ENCODE data around the gene PRR20G. TPM values are rescaled to one million over a fixed set of nuclear protein-coding genes. Genes with fewer than 3 reads are reported as not detected.
"Not testable (repeated sequence)": the region's sequence is repeated elsewhere in the genome, so short reads cannot be mapped to it uniquely, and the experiment has no call there.

The PRR20G gene
- polyA plus RNA-seq, 2 of the 4 experiments (the other 2 are of a cell fraction), result not detected

GRCh38 chr3:127316685-127317084, 28.8 kb upstream of the PRR20G start:
- CTCF ChIA-PET, result no interaction called here
- 15% methylated on average over 7 of the region's 7 CpGs for WGBS (ENCODE audit: missing lambda C conversion rate)
- TF ChIP-seq MAZ (IDR thresholded peaks at IDR 0.05; ENCODE audit: borderline replicate concordance, low read depth, low read length) (no peak), KDM5A (IDR thresholded peaks at IDR 0.05) (no peak), EP300 (IDR thresholded peaks at IDR 0.05) (no peak), TP53 (CRISPR knock-in tag; IDR thresholded peaks at IDR 0.05) (no peak), SREBF2 (IDR thresholded peaks at IDR 0.05) (no peak), EHMT2 (IDR thresholded peaks at IDR 0.05; ENCODE audit: low read depth) (no peak), RNF2 (IDR thresholded peaks at IDR 0.05; ENCODE audit: borderline replicate concordance, low read depth) (no peak)
- TF ChIP-seq, protein P1, sequence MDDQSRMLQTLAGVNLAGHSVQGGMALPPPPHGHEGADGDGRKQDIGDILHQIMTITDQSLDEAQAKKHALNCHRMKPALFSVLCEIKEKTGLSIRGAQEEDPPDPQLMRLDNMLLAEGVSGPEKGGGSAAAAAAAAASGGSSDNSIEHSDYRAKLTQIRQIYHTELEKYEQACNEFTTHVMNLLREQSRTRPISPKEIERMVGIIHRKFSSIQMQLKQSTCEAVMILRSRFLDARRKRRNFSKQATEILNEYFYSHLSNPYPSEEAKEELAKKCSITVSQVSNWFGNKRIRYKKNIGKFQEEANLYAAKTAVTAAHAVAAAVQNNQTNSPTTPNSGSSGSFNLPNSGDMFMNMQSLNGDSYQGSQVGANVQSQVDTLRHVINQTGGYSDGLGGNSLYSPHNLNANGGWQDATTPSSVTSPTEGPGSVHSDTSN (IDR thresholded peaks at IDR 0.05), result no peak
- TF ChIP-seq, protein P2, sequence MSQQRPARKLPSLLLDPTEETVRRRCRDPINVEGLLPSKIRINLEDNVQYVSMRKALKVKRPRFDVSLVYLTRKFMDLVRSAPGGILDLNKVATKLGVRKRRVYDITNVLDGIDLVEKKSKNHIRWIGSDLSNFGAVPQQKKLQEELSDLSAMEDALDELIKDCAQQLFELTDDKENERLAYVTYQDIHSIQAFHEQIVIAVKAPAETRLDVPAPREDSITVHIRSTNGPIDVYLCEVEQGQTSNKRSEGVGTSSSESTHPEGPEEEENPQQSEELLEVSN (IDR thresholded peaks at IDR 0.05; ENCODE audit: borderline replicate concordance, low read depth), result no peak

GRCh38 chr3:127312818-127313217, 25.0 kb upstream of the PRR20G start:
- CTCF ChIA-PET, result no interaction called here
- 0% methylated on average over 3 of the region's 3 CpGs for WGBS (ENCODE audit: missing lambda C conversion rate)

More at GRCh38 chr3:127316685-127317084, 28.8 kb upstream of the PRR20G start:
- no peak for DNase-seq (ENCODE audit: low read depth in 1 of 2, low spot score in 1 of 2)
- Histone ChIP-seq H3K4me1 (no peaks in the 10 kb centered on the region), H3K4me3 (no peak overlapping the region), H3K9me3 (no peaks in the 10 kb centered on the region), H3K4me2 (no peak overlapping the region), H3K27ac (no peak overlapping the region)
- POLR2A ChIA-PET, result no interaction called here
- ATAC-seq, result no peak
- FAIRE-seq, result no peak

GRCh38 chr3:127308821-127309220, 21.0 kb upstream of the PRR20G start:
- H3K4me3 ChIP-seq; H3K27ac ChIP-seq; DNase-seq (ENCODE audit: low read depth in 1 of 2, low spot score in 1 of 2); H3K4me2 ChIP-seq; H3K9me3 ChIP-seq; CTCF ChIA-PET; H3K4me1 ChIP-seq; POLR2A ChIA-PET; ATAC-seq; FAIRE-seq: not testable (repeated sequence)
- 15% methylated on average over 4 of the region's 28 CpGs for WGBS (ENCODE audit: missing lambda C conversion rate)

More at GRCh38 chr3:127312818-127313217, 25.0 kb upstream of the PRR20G start:
- H3K9me3 ChIP-seq, result no peaks in the 10 kb centered on the region
- no peak overlapping the region for H3K27ac ChIP-seq
- DNase-seq (ENCODE audit: low read depth in 1 of 2, low spot score in 1 of 2), result no peak
- TF ChIP-seq ZFP36 (IDR thresholded peaks at IDR 0.05; ENCODE audit: borderline replicate concordance, partially characterized antibody) (no peak), USF2 (IDR thresholded peaks at IDR 0.05) (no peak), ZSCAN20 (CRISPR knock-in tag; IDR thresholded peaks at IDR 0.05) (no peak), ESRRA (IDR thresholded peaks at IDR 0.05; ENCODE audit: borderline replicate concordance, low read length) (no peak), KDM5A (IDR thresholded peaks at IDR 0.05) (no peak), FOSL2 (IDR thresholded peaks at IDR 0.05) (no peak), FOSL2 (CRISPR knock-in tag; IDR thresholded peaks at IDR 0.05) (no peak), MAZ (IDR thresholded peaks at IDR 0.05; ENCODE audit: borderline replicate concordance, low read depth, low read length) (no peak), MAFK (IDR thresholded peaks at IDR 0.05; ENCODE audit: partially characterized antibody) (no peak), GATA3 (IDR thresholded peaks at IDR 0.05; ENCODE audit: borderline replicate concordance) (no peak), RAD21 (conservative IDR thresholded peaks at IDR 0.05 in 1 of 2, IDR thresholded peaks at IDR 0.05 in 1 of 2) (no peak)
- TF ChIP-seq, protein P2 (IDR thresholded peaks at IDR 0.05; ENCODE audit: borderline replicate concordance, low read depth), result no peak
- FAIRE-seq, result no peak
- ATAC-seq, result no peak
- no peak overlapping the region for H3K4me3 ChIP-seq
- POLR2A ChIA-PET, result no interaction called here
- no peaks in the 10 kb centered on the region for H3K4me1 ChIP-seq
- no peak overlapping the region for H3K4me2 ChIP-seq

All from A549 (cell line).